Upper lobe of left lung (tissue), 6 donors: ENCODE results near the gene COL27A1. TPM values are rescaled to one million over a fixed set of nuclear protein-coding genes. Genes with fewer than 3 reads are reported as not detected.
A peak's percentile ranks its signal among the peaks of the same experiment; 100 is the strongest.

ENCODE experiments used
- ATAC-seq, 2 donors: fragments of 200-7000 bp; cut with Tn5 transposase; one replicate each; pipeline ENCODE4 v1.9.1; 2022; ENCODE audit warnings: mild to moderate bottlenecking in 2 of 2, moderate library complexity in 2 of 2; ENCODE audit not compliant: low FRiP score in 2 of 2
- DNase-seq, 2 donors: peaks; one replicate each; pipeline ENCODE4 v3.0.0-alpha.2; 2019 to 2020
- H3K27ac ChIP-seq, 4 donors: fragments of 200-600 bp; sonication (generic); one replicate each; pipeline ENCODE4 v1.5.1; 2016 to 2019
- H3K27me3 ChIP-seq, 4 donors: fragments of 200-600 bp; sonication (generic); one replicate each; pipeline ENCODE4 v1.5.1; 2017 to 2019
- H3K36me3 ChIP-seq, 4 donors: fragments of 200-600 bp; sonication (generic); one replicate each; pipeline ENCODE4 v1.5.1; 2016 to 2019
- H3K4me1 ChIP-seq, 4 donors: fragments of 200-600 bp; sonication (generic); one replicate each; pipeline ENCODE4 v1.5.1; 2018 to 2019
- H3K4me3 ChIP-seq, 4 donors: fragments of 200-600 bp; sonication (generic); one replicate each; pipeline ENCODE4 v1.5.1; 2017 to 2019; ENCODE audit warnings: mild to moderate bottlenecking in 2 of 4, moderate library complexity in 1 of 4
- H3K9me3 ChIP-seq, 4 donors: fragments of 200-600 bp; sonication (generic); one replicate each; pipeline ENCODE4 v1.5.1; 2018 to 2019
- EP300 ChIP-seq, 4 donors: sonication (generic); formaldehyde crosslinking; IDR thresholded peaks; one replicate each; pipeline ENCODE4 v1.5.1; 2017; ENCODE audit warnings: antibody characterized with exemption in 4 of 4, control low read depth in 2 of 4
- POLR2A ChIP-seq, 4 donors: fragments of 450-650 bp; IDR thresholded peaks; one replicate each; pipeline ENCODE4 v1.5.1; 2016 to 2017; ENCODE audit warnings: antibody characterized with exemption in 4 of 4, mild to moderate bottlenecking in 2 of 4
- POLR2AphosphoS5 ChIP-seq, 2 donors: sonication (generic); formaldehyde crosslinking; IDR thresholded peaks; one replicate each; pipeline ENCODE4 v1.5.1; 2017; ENCODE audit warnings: antibody characterized with exemption in 2 of 2
- WGBS, 2 donors: methylation state at CpG; one replicate each; pipeline ENCODE4 v1.1.5; 2017 to 2018; 5-methylcytosine and 5-hydroxymethylcytosine counted together
- total RNA-seq, 6 donors: library from RNA; depleted of rRNA in 4 of 6; stranded (reverse); fragments of >200 nt in 4 of 6; gene quantifications; one replicate each; pipeline versions ENCODE4 v1.1.0 to v1.2.1, GENCODE V29; 2016 to 2021
- TF ChIP-seq, protein P1 (sequence below), 6 experiments: fragments of 450-650 bp in 4 of 6; fragments of 200-600 bp in 2 of 6; sonication (generic) in 2 of 6; IDR thresholded peaks; one replicate each; pipeline ENCODE4 v1.5.1; 2016 to 2019; ENCODE audit warnings: antibody characterized with exemption in 6 of 6
- donor health status: DM: no; HTN: no; CAD: no; lungs with moderate emphysema.
- donor health status: DM: no; HTN: yes; CAD: no; lungs with severe emphysema.

COL27A1 gene
- total RNA-seq, 6 donors from 2014 or later = 4.0 to 55.5 (median 9.2) TPM

DNA sequence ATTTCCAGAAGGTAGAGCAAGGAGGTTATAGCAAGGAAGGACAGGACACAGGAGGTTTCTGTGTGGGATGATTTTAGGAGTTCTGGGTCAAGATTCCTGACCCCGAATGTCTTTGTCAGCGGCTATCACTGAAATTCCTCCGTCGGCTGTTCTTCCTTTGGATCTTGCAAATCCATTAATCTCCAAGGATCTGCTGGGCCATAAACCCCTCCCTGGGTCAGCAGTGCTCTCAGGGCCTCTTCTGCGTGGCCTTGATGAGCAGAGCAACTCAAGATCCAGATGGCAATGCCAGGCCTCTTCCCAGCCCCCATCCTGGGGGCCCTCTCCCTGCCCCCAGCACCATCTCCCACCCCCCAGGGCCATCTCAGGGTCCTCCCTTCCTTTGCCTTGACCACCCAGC lies 16.3 kb upstream of the COL27A1 start:
- Histone ChIP-seq H3K36me3 (no peaks in the 10 kb centered on the region), H3K4me1 (peaks cover 0 to 11% (median 5%) of the 10 kb centered on the region in 4 donors), H3K27ac (peak overlapping the region in 1 of 4 donors; percentile 34), H3K9me3 (no peaks in the 10 kb centered on the region), H3K4me3 (no peak overlapping the region), H3K27me3 (no peaks in the 10 kb centered on the region)
- WGBS, 2 donors = 66 to 80% methylated on average over 5 of the region's 5 CpGs
- ATAC-seq = no peak
- TF ChIP-seq, protein P1, sequence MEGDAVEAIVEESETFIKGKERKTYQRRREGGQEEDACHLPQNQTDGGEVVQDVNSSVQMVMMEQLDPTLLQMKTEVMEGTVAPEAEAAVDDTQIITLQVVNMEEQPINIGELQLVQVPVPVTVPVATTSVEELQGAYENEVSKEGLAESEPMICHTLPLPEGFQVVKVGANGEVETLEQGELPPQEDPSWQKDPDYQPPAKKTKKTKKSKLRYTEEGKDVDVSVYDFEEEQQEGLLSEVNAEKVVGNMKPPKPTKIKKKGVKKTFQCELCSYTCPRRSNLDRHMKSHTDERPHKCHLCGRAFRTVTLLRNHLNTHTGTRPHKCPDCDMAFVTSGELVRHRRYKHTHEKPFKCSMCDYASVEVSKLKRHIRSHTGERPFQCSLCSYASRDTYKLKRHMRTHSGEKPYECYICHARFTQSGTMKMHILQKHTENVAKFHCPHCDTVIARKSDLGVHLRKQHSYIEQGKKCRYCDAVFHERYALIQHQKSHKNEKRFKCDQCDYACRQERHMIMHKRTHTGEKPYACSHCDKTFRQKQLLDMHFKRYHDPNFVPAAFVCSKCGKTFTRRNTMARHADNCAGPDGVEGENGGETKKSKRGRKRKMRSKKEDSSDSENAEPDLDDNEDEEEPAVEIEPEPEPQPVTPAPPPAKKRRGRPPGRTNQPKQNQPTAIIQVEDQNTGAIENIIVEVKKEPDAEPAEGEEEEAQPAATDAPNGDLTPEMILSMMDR (IDR thresholded peaks at IDR 0.05) = no peak
- TF ChIP-seq POLR2AphosphoS5 (IDR thresholded peaks at IDR 0.05) (no peak), POLR2A (IDR thresholded peaks at IDR 0.05) (no peak)
- no peak for DNase-seq

DNA sequence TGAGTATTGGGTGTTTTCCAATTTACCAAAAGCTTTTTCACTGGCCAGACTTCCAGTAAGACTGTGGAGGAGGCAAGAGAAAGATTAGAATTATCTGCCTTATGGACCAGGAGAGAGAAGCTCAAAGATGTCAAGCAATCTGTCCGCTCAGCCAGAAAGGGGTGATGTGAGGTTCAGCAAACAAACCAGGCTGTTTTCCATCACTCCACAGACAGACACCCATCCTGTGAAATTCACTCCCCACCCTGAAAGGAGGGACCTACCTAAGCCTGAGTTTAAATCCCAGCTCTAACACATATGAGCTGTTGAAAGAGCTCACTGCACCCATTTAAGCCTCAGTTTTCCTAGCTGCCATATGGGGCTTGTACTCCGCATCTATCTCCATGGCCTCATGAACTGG lies 14.9 kb upstream of the COL27A1 start:
- DNase-seq (no peak), ATAC-seq (no peak)
- Histone ChIP-seq H3K4me3 (no peak overlapping the region), H3K27ac (no peak overlapping the region), H3K27me3 (no peaks in the 10 kb centered on the region), H3K4me1 (peaks cover 0 to 11% (median 5%) of the 10 kb centered on the region in 4 donors), H3K9me3 (no peaks in the 10 kb centered on the region), H3K36me3 (no peaks in the 10 kb centered on the region)
- no peak for TF ChIP-seq POLR2AphosphoS5 (IDR thresholded peaks at IDR 0.05)
- TF ChIP-seq EP300 (IDR thresholded peaks at IDR 0.05) = no peak
- no peak for TF ChIP-seq POLR2A (IDR thresholded peaks at IDR 0.05)
- 91 to 93% methylated on average over 2 of the region's 2 CpGs for WGBS, 2 donors

DNA sequence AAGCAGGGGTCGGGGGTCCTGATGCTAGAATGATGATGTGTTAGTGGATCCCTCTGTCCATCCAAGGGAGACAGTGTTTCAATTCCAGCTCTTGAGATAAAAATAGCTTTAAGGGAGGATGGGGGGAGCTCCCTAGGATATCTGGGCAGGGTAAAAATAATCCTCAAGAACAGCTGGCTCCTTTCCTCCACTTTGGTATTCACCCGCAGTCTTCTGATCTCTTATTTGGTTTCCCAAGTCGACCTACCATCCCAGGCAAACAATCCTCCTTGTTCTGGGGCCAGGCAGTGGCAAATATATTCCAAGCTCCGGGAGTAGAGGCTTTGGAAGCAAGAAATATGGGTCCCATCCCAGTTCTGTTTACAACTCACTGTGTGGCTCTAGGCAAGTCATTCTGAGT lies 14.5 kb upstream of the COL27A1 start:
- no peak for DNase-seq
- Histone ChIP-seq H3K9me3 (no peaks in the 10 kb centered on the region), H3K27me3 (no peaks in the 10 kb centered on the region), H3K4me3 (no peak overlapping the region), H3K4me1 (peaks cover 0 to 11% (median 5%) of the 10 kb centered on the region in 4 donors), H3K36me3 (no peaks in the 10 kb centered on the region), H3K27ac (peak overlapping the region in 1 of 4 donors; percentile 15)
- ATAC-seq = no peak
- 64 to 68% methylated on average over 4 of the region's 4 CpGs for WGBS, 2 donors
- TF ChIP-seq POLR2AphosphoS5 (IDR thresholded peaks at IDR 0.05) (no peak), POLR2A (IDR thresholded peaks at IDR 0.05) (no peak), EP300 (IDR thresholded peaks at IDR 0.05) (no peak)
- TF ChIP-seq, protein P1 (IDR thresholded peaks at IDR 0.05) = no peak

DNA sequence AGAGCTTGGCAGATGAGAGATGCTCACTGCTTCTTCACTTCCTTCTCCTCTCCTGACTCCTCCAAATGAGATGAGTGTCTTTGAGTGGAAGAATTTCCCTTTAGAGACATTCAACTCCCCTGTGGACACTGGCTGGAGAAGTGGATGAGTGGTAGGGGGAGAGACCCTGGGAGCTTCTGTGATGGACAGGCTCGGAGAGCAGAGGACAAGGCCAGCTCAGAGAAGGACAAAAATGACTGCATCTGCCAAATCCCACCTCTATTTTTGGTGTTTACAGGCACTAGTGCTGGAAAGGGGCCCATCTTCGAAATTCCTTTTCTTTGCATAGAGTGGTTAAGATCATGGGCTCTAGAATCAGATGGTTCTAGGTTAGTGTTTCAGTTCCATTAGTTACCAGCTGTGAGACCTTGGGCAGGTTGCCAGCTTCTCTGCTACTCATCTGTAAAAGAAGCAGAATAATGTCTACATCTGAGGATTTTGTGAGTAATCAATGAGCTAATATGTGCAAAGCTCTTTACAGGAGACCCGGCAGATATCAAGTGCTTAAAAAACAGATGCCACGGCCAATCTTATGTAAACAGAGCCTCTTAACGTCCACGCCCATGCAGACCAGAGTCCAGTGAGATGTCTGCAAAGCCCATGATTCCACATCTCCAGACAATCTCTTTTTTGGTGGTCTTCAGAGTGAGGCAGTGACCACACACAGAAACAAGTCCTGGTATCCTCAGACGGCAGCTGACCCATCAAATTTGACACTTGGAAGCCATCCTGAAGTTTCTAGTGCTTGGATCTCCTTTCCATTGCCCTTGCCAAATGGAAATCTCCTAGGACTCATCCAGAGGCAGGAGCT lies 13.6 kb upstream of the COL27A1 start:
- DNase-seq (no peak), ATAC-seq (no peak)
- no peak overlapping the region for H3K27ac ChIP-seq
- peaks cover 0 to 11% (median 5%) of the 10 kb centered on the region in 4 donors for H3K4me1 ChIP-seq
- H3K27me3 ChIP-seq = no peaks in the 10 kb centered on the region
- H3K9me3 ChIP-seq = no peaks in the 10 kb centered on the region
- 42% methylated on average over 7 of the region's 7 CpGs for WGBS, 2 donors
- TF ChIP-seq POLR2AphosphoS5 (IDR thresholded peaks at IDR 0.05) (no peak), POLR2A (IDR thresholded peaks at IDR 0.05) (no peak), EP300 (IDR thresholded peaks at IDR 0.05) (no peak)
- TF ChIP-seq, protein P1 (IDR thresholded peaks at IDR 0.05) = no peak
- H3K4me3 ChIP-seq = no peak overlapping the region
- no peaks in the 10 kb centered on the region for H3K36me3 ChIP-seq

DNA sequence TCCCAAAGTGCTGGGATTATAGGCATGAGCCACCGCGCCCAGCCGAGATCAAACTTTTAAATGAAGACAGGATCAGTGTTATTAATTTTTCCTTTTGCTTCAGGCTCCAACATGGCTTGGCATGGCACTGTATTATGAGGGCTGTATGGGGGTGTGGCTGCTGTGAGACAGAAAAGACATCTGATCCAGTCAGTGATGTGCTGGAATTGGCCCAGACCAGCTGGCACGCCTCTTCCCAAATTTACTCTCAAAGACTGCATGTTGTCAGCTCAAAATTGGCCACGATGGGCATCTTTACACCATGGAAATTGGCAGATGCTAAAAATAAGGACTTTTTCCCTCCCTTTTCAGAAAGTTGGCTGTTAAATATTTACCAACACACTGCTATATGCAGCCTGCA lies 12.1 kb upstream of the COL27A1 start:
- Histone ChIP-seq H3K4me3 (no peak overlapping the region), H3K27me3 (no peaks in the 10 kb centered on the region), H3K4me1 (peaks cover 0 to 11% (median 5%) of the 10 kb centered on the region in 4 donors), H3K9me3 (no peaks in the 10 kb centered on the region), H3K27ac (no peak overlapping the region), H3K36me3 (no peaks in the 10 kb centered on the region)
- TF ChIP-seq POLR2AphosphoS5 (IDR thresholded peaks at IDR 0.05) = no peak
- no peak for TF ChIP-seq EP300 (IDR thresholded peaks at IDR 0.05)
- no peak for TF ChIP-seq POLR2A (IDR thresholded peaks at IDR 0.05)
- TF ChIP-seq, protein P1 (IDR thresholded peaks at IDR 0.05) = no peak
- WGBS, 2 donors = 94 to 95% methylated on average over 5 of the region's 5 CpGs
- no peak for DNase-seq
- ATAC-seq = no peak
